ENCODE results near the gene MGP.

MGP gene

DNA sequence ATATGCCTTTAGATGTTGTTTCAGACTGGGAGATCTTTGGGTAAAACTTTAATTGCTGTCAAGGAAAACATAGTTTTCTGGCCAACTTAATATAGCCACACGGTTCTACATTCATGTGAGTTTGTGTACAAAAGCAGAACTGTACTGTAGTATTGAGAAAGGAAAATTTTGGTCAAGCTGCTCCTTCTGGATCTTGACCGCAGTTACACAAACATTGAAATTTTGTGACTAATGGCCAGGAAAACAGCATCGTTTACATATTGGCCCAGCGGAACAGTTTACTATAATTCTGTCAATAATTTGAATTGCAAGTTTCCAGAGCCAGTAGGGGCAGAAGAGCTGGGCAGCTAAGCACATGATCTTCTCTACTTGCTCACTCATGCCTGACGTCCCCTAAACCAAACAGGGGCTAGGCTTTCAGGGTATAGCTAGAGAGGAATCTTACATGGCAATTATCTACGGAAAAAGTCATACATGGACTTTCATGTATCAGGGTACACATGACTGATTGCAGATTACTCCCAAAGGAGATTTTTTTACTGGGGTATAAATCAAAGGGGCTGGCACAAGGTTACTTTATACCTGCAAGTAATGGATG, 31.0 kb downstream of the MGP start:
- no peak for DNase-seq

DNA sequence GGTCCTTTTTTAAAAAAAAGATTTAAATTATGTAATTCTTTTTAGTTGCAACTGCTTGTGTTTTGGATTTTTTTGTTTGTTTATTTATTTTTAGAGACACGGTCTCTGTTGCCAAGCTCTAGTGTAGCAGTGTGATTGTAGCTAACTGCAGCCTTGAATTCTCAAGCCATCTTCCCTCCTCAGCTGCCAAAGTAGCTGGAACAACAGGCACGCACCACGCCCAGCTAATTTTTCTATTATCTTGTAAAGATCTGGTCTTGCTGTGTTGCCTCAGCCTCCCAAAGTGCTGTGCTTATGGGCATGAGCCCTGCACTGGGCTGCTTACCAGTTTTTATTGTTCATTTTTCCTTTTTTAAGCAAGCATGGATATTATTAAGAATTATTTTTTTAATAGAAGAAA, 31.7 kb downstream of the MGP start:
- DNase-seq: peak; percentile 32

DNA sequence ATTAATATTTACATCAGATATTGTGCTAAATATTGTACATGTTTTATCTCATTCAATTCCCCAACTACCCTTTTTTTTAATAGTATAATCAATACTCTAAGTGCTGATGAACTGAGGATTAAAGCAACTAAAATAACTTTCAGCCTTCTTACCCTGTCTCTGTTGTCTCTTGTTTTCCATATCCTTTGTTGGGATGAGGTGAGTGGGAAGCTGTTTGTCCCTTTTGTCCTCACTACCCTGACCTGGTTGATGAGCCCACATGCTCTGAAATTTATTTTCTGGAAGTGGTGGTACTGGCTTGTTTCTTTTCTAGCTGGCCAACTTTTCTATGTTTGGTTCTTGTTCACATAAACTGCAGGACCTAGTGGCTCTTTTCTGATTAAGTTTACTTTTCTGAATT, 32.8 kb downstream of the MGP start:
- no peak for DNase-seq

DNA sequence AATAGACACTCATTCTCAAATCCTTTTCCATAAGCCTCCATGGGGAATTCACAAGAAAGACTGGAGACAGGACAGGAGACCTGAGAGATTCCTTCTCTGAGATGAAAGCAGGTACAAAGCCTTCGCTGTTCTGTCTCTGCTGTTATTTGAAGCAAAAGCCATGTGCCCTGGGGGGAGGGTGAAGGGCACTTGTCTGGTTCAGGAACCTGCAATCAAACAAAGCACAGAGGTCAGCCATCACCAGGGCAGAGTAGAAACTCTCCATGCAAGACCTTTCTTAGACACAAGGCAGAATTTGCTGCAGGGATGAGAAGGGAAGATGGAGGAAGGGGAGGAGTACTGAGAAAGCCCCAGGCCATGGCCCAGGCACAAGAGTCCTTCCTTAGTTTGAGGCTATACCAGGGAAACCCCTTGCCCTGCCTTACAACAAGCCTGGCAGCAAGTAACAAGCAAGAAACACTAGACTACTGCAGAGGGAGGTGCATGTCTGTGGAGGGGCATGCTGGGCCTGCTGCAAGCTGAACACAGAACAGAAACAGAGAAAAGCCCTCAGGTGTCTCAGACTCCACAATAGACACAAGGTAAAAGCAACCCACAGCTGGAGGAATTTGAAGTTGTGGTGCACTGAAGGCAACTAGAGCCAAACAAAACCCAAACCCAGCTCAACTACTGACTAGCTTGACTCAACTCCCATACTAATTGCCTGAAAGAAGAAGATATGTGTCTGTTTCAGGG, 34.6 kb downstream of the MGP start:
- no peak for DNase-seq

DNA sequence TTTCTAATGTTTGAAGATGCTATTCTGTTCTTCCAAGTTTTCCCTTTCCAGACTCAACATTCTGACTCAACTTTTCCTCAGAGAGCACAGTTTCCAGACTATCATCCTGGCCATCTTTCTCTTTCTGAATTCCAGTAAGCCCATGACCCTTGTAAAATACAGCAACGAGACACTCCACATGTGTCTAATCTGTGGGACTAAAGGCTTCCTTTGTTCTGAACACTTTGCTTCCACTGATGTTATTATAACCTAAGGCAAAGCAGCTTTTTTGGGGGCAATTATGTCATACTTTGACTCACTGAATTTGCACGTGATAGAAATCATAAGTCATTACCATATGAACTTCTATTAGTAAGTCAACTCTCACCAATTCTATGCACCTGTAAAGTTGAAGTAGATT, 36.0 kb downstream of the MGP start:
- DNase-seq: no peak

DNA sequence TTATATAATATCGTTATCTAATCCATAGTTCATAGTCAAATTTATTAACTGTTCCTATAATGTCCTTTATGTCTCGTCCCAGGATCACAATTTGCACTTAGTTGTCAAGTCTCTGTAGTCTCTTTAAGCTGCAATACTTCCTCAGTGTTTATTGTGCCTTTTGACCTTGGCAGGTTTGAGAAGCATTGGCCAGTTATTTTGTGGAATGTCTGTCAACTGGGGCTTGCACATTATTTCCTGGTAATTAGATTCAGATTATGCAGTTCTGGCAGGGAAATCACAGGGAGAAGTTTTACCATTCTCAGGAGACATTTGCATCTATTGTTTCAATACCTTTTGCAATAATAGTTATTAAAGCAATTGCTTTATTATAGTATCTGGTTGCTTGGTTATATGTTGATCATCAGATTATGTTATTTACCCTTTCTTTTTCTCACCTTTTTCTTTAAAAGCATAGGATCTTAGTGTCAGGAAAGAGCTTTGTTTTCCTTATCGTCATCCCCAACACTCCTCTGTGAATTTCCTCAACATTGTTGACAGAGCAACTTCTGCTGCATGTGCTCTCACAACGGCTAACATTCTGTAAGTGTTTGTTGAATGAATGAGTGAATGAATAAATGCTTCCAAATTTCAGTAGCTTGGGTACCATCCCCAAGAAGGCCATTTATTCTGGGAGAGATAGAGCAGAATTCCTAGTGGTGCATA, 38.6 kb downstream of the MGP start:
- no peak for DNase-seq

DNA sequence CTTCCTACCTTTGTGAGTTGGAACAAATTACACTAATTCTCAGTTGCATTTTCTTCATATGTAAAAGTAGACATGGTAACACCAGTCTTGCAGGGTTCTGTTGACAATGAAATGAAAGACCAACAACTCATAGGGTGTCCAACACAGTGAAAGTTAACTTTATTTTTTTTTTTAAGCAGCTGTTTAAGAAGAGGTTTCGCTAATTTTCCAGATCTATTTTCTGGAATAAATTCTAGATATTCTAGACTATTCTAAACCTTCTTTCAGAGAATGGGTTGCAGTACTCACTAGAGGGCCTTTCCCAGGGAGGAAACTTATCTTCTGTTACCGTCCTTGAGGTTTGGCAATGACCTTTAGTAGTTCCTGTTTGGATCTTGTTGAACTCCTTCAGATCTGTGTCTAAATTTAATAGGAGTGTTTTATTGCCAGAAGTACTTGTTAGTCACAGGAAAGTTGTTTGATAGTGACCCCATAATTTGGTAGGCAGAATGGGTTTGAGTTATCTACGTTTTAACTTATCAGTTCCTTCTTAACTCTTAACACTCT, 39.5 kb downstream of the MGP start:
- DNase-seq: no peak

DNA sequence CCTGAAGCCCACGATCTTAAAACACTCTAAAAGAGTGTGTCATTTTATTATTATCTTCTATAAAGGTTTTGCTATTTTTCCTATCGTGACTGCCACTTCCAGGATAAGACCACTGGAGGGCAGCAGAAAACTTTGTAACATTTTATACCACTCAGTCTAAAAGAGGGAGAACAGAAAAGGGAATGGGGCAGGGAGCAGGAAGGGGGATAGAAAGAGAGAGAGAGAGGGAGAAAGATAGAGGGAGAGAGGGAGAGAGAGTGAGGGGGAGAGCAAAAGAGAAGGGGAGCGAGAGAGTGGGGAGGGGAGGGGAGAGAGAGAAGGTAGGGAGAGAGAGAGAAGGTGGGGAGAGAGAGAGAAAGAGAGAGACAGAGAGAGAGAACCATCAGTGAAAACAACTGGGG, 40.3 kb downstream of the MGP start:
- DNase-seq: peak; percentile 52

DNA sequence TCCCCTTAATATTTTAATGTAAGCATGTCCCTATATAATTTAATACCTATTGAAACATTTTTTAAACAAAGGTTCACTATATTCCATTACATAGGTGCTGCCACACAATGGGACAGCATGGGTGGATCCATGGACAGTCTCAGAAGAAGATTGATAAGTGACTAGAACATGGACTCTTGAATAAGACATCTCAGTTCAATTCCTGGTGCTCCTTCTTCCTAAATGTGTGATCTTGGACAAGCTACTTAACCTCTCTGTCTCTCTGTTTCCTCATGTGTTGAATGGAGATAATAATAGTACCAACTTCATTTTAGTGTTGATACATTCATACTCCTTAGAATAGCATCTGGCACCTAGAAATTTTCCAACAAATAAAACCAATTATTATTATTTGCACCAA, 41.3 kb downstream of the MGP start:
- no peak for DNase-seq

DNA sequence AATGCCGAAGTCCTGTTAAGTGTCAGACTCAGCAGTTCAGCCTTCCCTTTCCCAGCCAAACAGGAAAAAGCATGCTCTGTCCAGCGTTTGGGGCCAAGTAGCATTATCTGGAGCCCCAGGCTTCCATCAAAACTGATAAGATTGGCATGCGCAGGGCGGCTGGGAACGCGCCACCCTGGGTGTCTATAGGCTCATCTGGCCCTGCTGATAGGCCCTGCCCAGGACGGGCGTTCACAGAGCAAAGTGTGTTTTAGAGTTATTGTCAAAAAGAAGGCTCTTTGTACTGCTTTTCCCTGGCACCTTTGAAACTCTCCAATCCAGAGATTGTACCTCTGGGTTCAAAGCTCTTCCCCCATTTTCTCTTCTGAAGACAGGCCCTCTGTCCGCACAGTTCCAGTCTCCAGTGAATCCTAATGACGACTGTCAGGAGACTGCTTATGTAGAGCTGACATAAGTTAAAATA, 42.2 kb downstream of the MGP start, which contains the start of gene ART4:
ART4 (minus strand) TSS at position 102 of the 463 bp plus-strand sequence. CDS start 413 bp downstream, outside the sequence.
- no peak for DNase-seq

DNA sequence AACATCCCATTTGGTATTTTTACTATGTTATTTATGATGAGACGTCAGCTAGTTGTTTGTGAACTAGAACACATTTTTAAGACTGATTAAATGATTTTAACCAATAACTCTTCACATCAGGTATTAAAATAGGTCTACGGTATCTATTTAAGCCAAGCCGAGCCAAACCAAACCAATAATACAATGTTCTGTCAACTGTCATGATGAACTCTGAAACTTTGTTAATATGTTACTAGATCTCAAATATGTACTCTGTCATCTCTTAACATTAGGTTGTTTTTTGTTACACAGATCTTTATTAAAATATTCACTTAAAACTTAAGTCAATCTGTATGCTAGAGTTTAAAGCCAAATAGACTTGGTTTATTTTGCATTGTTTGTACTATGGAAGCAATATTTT, 43.3 kb downstream of the MGP start:
- no peak for DNase-seq

DNA sequence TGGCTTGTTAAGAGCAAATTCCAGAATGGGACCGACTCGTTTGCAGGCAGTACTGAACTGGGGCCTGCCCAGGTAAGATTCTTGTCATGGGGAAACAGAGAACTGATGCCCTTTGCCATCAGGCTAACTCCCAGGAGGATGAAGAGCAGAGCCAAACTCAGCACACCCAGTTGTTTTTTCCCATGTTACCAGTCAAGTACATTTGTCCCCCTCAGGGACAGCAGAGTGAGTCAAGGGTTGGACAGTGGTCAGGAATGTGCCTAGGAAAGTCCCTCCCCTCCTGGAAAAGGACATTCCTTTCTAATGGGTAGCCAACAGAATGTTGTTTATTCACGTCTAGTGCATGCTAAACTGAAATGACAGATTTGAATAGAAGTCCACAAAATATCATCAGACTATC, 43.9 kb downstream of the MGP start:
- no peak for DNase-seq

DNA sequence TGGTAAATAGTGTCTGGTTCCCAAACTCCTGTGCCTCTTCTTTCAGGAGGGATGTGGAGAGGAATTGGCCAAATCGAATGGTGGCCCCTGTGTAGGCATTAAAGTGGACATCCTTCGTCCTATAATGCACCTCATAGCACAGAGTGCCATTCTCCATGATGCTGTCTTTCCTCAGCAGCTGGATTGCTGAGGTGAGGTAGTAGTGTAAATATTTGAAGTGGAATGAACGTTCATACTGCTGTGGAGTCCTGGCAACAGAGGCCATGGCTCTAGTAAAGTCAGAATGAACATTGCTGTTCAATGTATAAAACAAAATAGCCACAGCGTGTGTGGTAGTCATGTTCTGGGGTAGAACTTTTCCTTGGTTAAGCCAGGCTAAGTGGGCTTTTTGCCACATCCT, 45.0 kb downstream of the MGP start:
- no peak for DNase-seq

DNA sequence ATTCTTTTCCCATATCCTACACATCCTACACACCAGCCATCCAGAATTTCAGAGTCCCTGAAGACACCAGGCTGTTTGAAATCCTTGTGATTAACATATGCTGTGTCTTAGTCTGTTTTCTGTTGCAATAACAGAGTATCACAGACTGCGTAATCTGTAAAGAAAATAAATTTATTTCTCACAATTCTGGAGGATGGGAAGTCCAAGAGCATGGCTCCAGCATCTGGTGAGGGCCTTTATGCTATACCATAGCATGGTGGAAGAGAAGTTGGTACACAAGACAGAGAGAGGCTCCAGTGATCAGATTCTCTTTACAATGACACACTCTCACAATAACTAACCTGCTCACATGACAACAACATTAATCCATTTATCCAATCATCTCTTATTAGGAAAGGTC, 46.4 kb downstream of the MGP start:
- no peak for DNase-seq

DNA sequence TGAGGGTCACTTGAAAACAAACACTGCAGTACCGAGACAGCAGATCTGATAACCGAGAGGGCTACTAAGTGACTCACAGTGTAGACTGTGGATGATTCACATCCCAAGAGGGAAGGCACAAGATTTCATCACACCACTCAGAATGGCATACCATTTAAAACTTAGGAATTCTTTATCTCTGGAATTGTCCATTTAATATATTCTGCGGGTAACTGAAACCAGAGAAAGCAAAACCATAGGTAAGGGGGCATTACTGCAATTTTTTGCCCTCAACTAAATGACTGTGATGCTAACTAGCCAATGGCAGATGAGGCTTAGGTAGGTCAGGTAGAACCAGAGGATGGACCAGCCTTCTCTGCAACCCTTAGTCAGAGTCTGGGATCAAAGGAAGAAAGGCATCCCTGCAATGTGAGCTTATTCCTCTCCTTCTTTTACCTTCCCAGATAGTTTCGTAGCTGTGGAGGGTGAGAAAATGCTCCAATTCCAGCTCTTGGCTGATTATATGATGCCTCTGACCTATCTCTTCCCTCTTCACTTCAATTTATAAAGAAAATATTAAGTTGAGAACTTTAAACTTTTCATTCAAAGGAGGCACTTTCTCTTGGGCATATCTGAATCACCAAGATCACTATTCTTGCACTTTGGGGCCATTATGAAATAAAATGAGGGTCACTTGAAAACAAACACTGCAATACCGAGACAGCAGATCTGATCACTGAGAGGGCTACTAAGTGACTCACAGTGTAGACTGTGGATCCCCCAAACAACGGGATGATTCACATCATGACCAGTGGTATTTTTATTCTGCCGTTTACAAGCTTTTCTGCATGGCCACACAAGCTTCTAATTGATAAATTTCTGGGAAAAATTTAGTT, 49.1 kb downstream of the MGP start:
- DNase-seq: no peak

DNA sequence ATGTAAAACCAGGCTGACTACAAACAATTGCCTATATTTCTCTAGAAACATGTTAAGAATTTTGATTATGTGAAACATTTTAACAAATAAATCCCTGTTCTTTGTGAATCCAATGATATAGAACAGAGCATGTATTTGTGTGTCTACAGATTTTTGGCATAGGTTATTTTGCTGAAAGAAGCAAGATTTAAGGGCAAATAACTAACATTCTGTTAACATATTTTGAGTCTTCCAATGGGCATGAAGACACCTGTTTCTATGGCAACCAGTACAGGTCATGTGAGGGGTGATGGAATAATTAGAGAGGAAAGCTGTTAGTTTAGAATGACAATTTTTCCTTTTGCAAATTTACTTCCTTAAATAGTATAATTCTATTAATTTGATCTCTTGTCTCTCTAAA, 51.1 kb downstream of the MGP start:
- DNase-seq: no peak

DNA sequence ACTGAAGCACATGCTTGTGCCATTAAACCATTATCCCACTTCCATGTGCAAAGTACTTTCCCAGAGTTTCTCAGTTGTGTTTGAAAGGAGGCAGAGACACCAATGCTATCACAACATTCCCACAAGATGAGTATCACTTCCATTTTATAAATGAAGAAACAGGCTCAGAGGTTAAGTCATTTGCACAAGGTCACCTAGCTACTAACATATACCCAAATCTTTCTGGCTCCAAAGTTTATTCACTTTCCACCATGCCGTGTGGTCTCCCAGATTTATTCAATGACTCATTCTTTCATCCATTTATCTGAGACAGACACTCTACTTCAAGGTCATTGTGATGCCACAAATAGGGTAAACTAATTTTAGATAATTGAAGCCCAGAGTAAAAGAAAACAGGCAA, 51.7 kb downstream of the MGP start:
- no peak for DNase-seq

DNA sequence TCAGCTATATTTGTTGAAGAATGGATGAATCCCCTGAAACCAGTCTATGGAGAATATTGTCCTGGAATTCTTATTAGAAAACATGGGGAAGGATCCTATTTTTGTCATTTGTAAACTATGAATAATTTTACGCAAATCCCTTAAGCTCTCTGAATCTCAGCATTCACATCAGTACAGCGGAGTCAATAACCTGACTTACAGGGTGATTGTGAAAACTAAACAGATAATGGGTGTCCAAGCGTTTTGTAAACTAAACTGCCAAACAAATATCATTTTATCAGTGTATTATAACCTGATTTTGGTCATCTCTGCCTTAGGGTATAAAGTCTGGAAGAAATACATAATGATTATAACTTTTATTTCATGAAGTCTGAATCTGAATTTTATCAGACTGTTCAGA, 52.3 kb downstream of the MGP start:
- no peak for DNase-seq
